ENCODE measurements around the gene NAGLU.

The NAGLU gene

DNA sequence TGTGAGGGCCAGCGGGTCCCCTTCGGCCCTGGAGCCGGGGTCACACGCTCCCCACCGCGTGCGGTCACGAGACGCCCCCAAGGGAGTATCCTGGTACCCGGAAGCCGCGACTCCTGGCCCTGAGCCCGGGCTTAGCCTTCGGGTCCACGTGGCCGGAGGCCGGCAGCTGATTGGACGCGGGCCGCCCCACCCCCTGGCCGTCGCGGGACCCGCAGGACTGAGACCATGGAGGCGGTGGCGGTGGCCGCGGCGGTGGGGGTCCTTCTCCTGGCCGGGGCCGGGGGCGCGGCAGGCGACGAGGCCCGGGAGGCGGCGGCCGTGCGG, at the start of gene NAGLU:
Gene NAGLU, plus strand, starts transcription at position 194 of the 324 bp plus-strand sequence. Its CDS starts 32 bp downstream, at position 226.
- peak; percentile 92 for DNase-seq

DNA sequence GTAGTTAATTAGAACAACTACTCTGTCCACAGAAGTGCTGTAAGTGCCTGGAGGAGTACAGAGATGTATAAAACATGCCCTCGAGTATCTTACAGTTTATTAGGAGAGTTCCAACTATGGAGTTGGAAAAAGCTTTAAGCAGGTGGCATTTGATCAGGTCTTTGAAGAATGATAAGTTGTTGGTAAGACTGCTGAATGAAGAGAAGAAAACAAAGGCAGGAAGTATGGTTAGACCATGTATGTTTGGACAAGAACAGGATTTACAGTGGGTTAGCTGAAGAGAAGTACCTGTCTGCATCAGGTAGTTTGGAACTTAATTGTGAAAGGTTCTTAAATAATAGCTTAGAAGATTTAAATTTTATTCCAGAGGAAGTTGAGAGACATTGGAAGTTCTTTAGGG, 48.0 kb upstream of the NAGLU start:
- no peak for DNase-seq

DNA sequence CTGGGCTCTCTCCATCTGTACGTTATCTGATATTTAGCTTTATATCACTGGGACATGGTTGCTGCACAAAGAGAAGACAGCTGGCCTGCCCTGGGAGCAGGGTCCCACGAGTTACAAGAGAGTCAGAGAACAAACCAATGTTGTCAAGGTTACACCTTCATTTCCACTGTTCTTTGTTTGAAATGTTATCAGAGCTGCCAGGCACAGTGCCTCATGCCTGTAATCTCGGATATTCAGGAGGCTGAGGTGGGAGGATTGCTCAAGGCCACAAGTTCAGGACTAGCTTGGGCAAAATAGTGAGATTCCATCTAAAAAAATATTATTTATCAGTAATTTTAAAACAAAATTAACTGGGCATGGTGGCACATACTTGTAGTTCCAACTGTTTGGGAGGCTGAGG, 42.7 kb upstream of the NAGLU start:
- DNase-seq = no peak

DNA sequence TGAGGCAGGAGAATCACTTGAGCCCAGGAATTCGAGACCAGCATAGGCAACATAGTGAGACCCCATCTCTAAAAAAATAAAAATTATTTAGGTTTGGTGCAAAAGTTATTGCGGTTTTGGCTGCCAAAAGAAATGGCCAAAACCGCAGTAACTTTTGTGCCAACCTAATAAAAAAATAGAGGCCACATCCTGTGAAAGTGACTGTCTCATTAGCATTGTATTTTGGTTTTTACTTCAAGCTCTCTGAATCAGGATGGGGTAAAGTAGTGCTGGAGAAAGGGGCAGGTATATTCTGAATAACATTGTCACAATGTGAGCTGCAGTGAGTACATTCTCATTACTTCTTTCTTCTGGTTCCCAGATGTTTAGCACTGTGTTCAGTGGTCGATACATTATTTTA, 41.4 kb upstream of the NAGLU start:
- DNase-seq = no peak

DNA sequence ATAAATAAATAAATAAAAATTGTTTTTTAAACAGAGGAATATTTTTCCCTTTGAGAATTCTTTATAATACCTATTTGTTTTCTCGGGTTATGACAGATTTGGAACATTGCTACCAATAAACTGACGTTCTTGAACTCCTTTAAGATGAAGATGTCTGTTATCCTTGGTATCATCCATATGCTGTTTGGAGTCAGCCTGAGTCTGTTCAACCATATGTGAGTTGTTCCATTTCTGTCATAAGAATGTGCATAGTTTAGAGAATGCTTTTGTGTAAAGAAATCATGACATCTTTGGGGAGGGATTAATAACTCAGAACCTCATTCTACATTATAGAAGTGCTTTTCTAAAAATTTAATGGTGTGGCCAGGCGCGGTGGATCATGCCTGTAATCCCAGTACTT, 37.2 kb upstream of the NAGLU start:
- DNase-seq = no peak

DNA sequence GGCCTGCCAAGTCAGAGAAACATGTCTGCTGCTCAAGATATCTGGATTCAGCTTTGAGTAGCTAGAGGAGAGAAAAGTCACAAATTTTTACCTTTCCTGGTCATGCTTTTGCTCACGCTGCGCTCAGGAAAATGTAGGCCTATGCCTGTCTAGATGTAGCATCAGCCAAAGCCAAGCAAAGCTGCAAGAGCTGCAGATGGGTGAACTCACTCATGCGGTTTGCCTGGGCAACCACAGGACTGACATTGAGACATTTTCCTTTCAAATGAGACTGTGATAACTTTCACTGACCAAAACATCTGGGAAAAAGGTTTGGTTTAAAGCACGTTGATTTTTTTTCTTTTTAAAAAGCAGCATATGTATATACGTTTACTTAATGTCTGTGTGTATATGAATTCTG, 34.0 kb upstream of the NAGLU start:
- no peak for DNase-seq

DNA sequence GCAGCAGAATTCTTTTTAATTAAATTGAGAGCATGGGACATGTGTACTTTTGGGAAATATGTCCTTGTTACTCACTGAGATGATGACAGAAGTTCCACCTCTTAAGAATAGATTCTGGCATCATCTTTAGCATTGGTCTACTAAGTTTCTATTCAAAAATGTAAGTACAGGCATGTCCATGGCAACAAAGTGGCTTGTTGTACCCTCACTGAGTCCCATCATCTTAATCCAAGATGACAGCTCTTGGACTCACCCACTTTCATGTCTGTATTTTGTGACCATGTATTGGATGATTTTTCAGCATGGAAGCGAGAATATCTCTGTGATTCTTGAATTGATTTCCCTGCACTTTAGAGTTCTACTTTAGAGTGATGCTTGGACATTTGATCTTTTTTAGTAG, 33.1 kb upstream of the NAGLU start:
- DNase-seq = no peak

DNA sequence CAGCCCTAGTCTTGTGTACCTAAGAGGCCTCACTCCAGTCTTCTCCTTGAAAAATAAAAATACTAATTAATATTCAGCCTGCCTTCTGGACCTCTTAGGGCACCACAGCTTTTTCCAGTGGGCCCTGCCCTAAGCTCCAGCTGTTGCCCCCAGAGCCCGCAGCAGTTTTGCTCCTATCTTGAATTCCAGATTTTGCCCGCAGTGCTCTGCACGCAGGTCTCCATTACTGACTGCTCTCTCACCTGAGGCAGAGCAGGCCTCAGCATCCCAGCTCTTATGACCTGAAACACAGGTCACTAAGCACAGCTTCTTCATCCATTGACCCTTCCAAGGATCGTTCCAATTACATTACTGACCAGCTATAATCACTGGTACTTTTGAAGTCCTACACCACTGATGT, 28.4 kb upstream of the NAGLU start:
- no peak for DNase-seq

DNA sequence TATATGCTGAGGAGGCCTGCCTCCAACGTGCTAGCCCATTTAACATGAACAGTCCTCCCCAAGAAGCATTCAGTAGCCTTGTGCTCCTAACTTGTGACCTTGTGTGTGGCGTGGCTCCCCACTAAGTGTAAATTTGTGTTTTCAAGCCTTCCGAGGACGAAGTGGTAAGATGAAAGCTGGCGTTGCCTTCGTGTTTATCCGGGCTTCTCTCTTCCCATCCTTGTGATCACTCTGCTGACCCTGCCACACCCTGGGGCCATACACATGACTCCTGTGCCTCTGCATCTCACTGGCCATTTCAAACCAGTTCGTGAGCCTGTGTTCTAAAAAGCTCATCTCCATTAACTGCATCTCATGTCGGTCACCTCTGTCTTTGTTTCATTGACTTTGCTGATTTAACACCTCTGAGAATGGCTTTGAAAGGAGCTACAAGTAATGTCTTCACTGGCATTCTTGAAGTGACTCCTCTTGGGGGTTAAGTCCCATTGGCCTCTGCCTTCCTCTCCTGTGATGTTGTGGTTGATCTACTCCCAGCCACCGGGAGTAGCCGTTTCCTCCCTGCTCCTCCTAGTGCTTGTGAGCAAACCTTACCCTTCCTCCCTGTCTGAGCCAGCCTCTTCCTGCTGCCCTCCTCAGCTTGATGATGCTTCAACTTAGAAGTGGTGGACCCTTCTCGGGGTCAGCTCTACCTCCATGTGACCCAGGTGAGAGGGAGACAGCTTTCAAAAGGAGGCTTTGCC, 27.4 kb upstream of the NAGLU start:
- DNase-seq = no peak

DNA sequence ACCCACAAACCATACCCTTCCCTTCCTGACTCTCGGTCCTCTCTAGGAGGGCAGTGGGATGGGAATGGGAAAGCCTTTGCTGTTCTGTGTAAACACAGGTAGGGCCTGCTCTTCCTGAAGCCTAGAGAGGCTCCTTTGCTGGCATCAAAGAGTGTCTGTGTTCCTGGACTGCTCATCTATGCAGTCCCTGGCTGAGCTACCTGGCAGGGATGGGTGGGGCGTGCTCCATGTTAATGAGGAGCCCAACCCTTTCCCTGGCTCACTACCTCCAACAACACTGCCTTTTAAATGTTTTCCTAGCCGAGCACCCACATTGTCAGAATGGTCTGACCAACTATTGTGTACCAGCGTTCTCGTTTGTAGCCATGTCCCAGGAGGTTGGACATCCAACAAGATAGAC, 26.6 kb upstream of the NAGLU start:
- DNase-seq = no peak

DNA sequence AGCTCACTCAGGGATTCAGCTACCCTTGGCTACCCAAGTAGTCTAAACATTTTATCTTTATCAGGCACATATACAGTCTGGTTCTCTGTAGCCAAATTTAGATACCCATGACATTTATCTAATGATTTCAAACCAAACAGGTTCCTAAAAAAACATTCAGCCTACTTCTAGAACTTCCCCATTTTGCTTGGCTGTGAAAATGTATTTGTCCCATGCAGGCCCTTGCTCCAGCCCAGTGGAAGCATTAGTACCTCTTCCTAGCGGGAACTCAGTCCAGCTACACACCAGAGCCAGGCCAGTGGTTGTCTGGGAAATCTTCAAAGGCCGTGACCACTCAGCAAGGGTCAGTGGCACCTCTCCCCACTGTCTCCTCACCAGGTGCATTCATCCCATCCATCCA, 26.2 kb upstream of the NAGLU start:
- no peak for DNase-seq

DNA sequence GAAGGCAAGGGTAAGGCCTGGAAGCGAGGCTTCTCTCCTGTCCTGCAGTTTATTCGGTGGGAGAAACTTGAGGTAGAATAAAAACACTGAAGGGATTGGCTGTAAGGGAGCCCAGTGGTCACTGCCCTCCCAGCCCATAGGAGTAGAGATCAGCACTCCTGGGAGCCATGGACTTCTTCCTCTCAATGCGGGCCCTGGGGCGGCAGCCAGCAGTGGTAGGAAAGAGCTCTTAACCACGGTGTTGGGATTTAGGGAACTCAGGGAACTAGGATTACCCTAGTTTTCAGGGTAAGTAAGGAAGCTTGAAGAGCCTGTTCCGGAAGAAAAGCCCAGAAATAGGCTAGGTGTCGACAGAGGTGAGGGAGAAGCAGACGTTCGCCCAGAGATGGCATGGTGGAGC, 23.8 kb upstream of the NAGLU start:
- no peak for DNase-seq

DNA sequence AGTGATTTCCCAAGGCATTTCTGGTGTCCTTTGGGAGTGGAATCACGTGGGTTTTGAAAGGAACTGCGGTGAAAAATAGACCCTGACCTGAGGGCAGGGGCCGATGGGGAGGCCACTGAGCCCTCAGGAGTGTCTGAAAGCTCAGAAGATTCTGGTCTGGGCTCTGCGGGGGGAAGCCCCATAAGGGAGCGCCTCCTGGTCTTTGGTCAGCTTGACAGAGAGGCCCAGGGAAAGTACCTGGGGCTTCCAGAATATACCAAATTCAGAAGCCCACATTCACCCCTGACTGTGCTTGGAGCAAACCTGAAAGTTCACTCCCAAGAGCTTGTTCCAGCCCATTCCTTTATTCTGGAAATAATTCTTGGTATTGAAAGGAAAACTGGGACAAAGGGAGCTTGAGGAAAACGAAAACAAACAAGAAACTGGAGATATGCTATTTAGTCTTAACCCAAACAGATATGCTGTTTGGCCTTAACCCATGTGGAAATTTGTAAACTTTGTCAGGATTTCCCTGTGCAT, 23.2 kb upstream of the NAGLU start:
- DNase-seq = no peak

DNA sequence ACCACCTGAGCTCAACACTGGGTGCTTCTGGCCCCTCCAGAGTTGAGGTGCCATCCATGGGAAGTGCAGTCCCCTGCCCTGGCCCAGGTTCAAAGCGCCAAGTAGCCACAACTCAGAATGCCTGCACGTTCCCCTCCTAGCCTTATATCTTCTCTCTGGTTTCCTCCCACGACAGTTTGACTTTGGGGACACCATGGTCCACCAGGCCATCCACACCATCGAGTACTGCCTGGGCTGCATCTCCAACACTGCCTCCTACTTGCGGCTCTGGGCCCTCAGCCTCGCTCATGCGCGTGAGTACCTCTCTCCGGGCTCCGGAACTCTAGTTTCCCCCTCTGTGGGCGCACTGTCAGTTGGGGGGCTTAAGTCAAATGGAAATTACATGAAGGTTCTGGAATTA, 22.4 kb upstream of the NAGLU start:
- DNase-seq = no peak

DNA sequence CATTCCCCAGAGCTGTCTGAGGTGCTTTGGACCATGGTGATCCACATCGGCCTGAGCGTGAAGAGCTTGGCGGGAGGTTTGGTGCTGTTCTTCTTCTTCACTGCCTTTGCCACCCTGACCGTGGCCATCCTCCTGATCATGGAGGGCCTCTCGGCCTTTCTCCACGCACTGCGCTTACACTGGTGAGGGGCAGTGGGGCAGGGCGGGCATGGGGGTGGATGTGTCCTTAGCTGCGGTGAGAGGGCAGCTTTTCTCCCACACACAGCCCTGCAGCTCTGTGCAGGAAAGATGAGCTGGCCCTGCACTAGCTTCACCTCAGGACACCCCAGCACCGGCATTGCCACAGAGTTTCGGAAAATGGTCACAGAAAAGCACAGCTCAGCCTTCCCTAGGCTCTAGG, 21.8 kb upstream of the NAGLU start:
- DNase-seq = no peak

DNA sequence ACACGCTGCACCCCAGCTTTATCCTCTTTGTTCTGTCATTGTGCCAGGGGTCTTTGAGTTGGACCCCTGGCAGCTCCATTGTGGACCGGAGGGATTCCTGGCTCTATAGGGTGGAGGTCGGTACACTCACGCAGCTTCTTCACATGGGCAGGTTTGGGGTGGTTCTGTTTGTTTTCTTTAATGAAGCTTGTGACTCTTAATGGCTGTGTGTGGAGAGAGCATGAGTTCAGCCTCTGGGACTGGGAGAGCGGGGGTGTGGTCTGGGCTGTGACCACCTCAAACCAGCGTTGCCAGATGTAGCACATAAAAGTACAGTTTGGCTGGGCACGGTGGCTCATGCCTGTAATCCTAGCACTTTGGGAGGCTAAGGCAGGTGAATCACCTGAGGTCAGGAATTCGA, 21.2 kb upstream of the NAGLU start:
- DNase-seq = no peak

DNA sequence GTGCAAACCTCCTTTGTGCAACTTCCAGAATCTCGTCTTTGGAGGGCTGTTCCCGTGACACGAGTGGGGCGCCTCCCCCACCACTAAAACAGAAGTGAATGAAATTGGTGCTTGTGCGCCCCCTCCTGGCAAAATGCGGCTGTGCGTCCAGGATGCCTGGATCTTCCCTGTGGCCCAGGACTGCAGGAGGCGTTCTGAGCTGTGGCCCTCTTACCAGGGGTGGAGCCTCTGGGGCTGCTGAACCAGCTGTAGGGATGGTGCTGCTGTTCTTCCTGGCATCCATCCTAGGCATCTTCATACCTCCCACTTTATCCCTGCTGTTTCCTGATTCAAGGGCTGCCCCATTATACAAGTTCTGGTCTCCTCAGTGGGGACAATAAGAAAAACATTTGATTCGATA, 18.5 kb upstream of the NAGLU start:
- peak; percentile 78 for DNase-seq

DNA sequence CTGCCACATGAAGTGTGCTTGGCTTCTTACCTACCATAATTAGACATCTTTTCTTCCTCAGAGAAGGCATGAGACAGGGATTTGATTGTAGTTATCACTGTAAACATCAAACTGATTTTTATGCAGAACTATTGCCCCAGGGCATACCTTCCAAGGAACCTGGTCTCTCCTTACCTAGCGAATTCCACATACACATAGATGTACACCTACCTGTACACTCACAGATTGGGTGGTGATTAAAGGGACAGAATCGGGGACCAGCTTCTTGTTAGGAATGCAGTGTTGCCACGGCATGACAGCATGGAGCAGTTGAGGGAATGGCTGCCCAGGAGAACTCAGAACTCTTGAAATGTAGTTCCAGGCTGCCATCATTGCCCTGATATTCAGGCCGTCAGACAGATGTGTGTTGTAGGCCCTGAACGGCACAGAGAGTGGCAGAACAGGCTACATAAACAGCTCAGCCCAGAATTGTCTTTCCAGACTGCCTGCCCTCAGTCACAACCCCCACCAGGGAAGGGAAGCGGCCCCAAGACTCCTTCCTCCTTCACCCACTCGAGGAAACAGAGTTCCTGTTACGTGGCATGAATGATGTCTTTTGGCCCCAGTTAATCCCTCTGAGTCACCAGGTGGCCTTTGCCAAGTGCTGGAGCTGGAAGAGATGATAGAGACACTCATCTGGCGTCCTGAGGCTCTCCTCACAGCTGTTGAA, 17.8 kb upstream of the NAGLU start:
- DNase-seq = no peak

DNA sequence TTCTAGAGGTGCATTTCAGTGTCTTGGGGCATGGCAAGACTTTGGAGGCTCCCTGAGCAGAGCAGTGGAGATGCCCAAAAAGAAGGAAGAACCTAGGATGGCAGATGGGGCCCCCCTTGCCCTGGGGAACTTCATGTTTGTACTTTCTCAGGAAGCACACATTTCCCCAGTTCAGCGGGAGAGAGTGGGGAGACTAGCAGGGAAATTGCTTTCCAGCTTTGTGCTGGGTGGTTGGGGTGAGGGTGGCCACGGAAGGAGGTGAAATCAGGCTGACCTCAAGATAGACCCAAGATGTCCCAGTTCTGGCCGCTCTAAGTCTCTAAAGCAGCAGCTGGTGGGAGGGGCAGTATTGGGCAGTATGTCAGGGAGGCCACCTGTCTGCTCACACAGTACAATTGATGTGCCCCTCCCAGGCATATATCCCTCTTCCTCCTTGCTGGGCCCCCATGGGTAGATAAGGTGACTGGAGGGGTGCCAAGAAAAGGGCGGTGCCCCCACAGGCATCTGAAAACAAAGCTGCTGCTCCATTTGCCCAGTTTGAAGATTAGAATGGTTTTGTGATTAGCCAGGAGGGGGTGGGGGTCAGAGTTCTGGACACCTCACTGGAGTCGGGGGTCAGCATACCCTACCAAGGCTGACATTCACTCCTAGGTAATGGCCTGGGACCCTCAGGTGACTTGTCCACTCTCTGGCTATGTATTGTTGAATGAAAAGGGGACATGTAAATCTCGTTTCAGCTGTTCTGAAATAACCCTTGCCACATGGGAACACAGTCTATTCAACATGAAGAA, 17.1 kb upstream of the NAGLU start:
- DNase-seq = no peak

DNA sequence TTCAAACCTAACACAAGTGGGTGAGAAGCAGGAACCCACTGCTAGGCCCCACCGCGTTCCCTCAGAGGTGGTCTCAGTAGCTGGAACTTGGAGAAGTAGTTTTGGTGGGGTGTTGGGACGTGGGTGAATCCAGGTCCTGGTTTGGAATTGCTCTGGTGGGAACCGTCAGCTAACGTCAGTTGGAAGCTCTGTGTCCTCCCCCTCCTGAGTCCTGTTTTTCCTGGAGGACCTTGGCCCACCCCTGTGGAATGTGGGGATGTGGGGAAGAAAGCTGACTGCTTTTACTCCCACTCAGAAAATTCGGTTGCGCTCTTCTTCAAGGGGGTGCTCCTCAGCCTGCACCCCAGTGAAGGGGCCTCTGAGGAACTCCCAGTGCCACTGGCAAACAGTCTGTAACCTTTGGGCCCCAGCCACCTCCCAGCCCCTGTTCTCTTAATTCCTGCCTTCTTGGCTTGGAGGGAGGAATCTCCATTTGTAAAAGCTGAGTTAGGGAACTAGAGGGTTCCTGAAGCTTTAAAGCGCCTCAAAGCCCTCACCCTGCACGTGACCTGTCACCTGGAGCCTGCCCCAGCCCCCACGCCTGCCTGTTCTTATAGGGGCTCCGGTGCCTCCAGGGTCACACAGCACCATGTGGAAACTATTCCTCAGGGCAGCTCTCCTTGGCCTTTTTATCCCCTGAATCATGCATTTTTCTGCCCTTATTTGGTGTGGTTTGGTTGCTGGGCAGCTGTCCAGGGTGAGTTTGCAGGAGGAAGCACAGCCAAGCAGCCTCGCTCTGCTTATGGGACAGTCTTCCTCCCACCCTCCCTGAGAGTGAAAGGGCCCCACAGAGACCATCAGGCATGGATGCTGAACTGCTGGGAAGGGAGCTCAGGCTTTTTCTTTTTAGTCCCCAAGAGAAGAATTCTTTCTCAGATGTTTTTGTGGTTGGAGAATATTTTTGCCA, 16.2 kb upstream of the NAGLU start:
- DNase-seq = no peak

DNA sequence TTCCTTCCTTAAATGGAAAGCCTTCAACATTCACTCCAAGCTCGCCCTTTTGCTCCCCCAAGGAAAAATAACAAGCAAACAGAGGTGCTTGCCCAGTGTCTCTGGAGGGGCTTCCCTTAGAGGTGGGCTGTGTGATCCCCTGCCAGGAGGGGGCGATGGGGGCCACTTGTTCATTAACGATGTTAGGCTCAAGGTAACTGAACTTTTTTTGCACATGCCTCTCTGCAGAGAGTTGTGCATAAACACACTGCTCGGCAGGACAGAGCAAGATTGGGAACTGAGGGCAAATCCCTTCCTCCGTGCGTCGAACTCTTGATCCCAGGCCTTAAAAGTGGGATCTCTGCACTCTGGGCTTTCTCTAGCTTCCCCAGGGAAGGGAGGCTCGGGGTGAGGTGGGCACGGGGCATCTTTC, 15.5 kb upstream of the NAGLU start:
- peak; percentile 32 for DNase-seq

DNA sequence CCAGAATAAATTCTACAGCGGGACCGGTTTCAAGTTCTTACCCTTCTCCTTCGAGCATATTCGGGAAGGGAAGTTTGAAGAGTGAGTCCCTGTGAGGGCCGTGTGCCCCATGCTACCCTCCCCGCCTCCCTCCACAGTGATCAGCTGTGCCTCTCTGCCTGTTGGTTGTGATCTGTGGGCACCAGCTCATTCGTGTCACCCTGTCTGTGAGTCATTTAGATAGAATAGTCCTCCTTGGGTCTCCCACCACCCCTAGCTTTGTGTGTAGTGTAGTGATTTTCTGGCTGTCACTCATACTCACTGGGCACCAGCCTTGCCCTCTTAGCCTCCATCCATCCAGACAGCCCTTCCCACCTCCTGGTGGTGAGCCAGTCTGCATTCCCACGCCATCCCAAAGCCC, 15.0 kb upstream of the NAGLU start:
- DNase-seq = peak; percentile 45
